ENCODE data around the gene GSPT1.
A peak's percentile ranks its signal among the peaks of the same experiment; 100 is the strongest.
"Not testable (repeated sequence)": the region's sequence is repeated elsewhere in the genome, so short reads cannot be mapped to it uniquely, and the experiment has no call there.

GSPT1 gene

DNA sequence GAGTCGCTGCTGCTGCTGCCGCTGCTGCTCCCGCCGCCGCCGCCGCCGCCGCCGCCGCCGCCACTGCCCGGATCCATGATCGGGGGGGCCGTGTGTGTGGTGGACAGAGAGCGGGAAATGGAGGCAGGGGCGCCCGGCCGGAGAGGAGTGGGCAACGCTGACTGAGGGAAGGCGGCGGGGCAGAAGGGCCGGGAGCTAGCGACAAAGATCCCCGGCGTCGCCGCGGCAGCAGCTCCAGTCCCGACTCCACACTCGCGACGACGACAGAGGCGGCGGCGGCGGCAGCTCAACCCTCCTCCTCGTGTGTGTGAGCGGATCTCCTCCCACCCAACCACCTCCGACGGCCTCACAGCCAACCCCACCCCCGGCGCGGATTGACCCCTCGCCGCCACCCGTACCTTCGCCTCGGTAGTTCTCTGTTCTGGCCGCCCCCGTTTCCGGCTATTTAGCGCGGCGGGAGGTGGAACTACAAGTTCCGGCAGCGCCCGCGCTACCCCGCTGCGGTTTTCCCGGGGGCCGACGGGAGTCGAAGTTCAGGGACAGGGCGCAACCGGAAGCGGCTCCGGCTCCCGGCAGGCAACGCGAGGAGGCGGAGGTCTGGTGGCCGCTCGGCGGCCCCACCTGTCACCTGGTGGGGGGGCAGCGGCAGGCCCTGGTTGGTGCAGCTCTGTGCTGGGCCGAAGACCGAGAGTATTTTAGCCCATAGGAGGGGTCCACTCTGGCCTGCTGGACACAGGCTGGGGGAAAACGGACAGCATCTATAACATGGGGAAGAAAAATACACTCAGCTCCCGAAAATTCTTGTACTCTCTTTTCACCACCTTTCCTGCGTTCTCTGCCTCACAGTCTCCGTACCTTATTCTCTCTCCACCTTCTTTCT lies at the start of gene GSPT1:
Gene GSPT1, minus strand, starts transcription at position 313 of the 880 bp plus-strand sequence. Its CDS starts 236 bp downstream, at position 77.
- peak; percentile 96 for DNase-seq (ENCODE audit: low spot score)

DNA sequence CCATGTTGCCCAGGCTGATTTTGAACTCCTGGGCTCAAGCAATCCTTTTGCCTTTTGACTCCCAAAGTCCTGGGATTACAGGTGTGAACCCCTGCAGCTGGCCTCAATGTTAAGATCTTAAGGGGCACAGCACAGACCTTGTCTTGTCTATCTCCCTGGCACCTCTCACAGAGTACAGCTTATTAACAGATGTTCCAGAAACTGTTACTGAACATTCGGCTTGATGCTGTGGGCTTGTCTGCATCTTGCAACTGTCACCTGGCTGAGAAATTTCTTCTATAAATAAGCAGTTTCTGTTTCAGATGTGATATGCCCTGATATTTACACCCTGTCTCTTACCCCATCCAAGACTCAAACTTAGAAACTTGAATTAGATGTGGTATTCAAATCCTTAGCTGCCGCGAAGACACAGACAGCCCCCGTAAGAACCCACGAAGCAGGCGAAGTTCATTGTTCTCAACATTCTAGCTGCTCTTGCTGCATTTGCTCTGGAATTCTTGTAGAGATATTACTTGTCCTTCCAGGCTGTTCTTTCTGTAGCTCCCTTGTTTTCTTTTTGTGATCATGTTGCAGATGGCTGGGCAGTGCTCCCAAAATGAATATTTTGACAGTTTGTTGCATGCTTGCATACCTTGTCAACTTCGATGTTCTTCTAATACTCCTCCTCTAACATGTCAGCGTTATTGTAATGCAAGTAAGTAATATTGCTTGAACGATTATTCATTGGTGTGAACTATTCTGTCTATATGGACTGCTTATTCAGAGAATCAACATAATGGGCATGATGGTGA lies 49.2 kb upstream of the GSPT1 start, which contains the start of gene TNFRSF17:
Gene TNFRSF17, plus strand, starts transcription at position 450 of the 791 bp plus-strand sequence. Its CDS starts 115 bp downstream, at position 565.
- no peak for DNase-seq (ENCODE audit: low spot score)

DNA sequence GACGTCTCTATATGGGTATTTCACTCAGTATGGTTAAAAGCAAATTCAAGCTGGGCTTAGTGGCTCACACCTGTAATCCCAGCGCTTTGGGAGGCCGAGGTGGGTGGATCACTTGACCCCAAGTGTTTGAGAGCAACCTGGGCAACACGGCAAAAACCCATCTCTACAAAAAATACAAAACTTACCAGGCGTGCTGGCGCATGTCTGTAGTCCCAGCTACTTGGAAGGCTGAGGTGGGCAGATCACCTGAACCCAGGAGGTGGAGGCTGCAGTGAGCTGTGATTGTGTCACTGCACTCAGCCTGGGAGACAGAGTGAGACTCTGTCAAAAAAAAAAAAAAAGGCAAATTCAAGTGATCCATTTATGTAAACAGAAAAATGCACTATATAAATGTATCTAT lies 48.0 kb upstream of the GSPT1 start:
- no peak for DNase-seq (ENCODE audit: low spot score)

DNA sequence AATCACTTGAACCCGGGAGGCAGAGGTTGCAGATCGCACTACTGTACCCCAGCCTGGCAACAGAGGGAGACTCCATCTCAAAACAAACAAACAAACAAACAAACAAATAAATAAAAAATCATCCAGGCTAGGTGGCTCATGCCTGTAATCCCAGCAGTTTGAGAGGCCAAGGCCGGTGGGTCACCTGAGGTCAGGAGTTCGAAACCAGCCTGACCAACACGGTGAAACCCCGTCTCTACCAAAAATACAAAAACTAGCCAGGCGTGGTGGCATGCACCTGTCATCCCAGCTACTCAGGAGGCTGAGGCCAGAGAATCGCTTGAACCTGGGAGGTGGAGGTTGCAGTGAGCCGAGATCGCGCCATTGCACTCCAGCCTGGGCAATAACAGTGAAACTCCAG lies 47.2 kb upstream of the GSPT1 start:
- DNase-seq (ENCODE audit: low spot score): not testable (repeated sequence)

DNA sequence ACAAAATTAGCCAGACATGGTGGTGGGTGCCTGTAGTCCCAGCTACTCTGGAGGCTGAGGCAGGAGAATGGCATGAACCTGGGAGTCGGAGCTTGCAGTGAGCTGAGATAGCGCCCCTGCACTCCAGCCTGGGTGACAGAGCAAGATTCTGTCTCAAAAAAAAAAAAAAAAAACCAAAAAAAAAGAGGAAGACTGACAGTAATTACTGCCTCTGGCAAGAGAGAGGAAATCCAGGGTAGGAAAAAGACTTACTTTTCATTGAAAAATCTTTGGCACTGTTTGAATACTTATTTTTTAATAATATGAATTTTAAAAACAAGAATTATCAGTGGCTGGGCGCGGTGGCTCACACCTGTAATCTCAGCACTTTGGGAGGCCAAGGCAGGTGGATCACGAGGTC lies 46.7 kb upstream of the GSPT1 start:
- DNase-seq (ENCODE audit: low spot score): not testable (repeated sequence)

DNA sequence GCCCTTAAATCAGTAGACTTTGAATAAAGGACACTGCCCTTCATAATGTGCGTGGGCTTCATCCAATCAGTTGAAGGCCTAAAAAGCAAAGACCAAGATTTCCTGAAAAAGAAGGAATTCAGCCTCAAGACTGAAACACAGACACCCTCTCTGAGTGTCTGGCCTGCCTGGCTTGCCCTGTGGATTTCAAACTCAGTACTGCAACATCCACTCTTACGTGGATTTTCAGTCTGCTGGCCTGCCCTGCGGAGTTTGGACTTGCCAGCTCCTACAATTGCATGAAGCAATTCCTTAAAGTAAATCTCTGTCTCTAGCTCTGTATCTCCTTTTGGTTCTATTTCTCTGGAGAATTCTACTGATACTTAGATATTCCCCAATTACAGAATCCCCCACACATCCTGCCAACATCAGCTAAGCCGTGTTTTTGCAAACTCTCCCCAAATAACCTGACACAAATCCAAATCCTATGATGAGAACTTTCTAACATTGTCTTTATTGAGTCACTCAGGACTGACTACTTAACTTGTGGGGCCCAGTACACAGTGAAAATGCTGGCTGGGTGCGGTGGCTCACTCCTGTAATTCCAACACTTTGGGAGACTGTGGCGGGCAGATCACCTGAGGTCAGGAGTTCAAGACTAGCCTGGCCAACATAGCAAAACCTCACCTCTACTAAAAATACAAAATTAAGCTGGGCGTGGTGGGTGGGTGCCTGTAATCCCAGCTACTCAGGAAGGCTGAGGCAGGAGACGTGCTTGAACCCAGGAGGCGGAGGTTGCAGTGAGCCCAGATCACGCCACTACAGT lies 42.0 kb upstream of the GSPT1 start:
- DNase-seq (ENCODE audit: low spot score): no peak

DNA sequence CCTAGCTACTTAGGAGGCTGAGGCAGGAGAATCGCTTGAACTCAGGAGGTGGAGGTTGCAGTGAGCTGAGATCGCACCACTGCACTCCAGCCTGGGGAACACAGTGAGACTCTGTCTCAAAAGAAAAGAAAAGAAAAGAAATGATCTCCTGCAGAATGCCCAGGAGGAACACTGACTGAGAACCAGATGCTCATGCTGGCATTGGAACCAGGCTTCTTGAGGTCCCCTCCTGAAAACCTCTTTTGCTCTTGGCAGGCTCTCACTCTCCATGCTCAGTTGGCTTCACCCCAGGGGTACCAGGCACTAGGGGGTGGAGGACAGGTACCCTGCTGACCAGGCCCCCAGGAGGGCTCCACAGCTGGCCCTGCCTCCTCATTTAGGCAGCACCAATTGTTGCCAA lies 40.8 kb upstream of the GSPT1 start:
- no peak for DNase-seq (ENCODE audit: low spot score)

DNA sequence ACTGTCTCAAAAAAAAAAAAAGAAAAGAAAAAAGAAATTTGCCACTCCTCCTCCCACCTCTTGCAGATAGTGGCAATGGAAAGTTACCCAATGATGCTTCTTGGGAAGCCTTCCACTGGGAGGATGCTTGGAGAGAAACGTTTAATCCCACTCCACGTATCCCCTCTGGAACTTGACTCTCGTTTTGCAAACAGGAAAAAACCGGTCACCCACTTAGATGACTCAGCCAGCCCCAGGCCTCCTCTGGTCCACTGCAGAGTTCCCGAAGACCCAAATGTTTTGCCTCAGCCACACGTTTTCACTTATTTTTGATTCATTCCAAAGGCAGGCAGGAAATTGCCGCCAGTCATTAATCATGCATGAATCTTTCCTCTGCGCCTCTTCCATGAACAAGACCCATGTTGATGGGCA lies 40.0 kb upstream of the GSPT1 start:
- DNase-seq (ENCODE audit: low spot score): no peak

DNA sequence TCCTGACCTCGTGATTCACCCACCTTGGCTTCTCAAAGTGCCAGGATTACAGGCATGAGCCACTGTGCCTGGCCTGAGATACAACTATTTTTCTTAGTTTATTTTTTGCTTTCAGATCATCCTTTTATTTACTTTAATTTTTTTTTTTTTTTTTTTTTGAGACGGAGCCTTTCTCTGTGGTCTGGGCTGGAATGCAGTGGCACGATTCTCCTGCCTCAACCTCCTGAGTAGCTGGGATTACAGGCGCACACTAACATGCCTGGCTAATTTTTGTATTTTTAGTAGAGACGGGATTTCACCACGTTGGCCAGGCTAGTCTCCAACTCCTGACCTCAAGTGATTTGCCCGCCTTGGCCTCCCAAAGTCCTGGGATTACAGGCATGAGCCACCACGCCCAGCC lies 37.8 kb upstream of the GSPT1 start:
- DNase-seq (ENCODE audit: low spot score): not testable (repeated sequence)

DNA sequence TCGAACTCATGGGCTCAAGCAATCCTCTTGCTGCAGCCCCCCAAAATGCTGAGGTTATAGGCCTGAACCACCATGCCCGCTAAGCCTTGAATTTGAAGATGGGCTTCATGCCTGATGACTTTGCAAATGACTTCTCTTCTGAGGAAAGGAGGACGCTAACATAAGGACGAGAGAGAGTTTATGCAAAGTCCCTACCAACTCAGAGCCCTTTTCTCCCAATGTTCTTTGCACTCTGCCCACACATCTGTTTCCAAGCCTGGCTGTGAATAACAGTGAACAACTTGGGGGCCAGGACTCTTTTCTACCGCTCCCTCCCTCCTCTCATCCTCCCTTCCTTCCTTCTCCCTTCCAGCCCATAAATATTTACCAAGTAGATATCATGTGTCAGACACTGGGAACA lies 34.6 kb upstream of the GSPT1 start:
- no peak for DNase-seq (ENCODE audit: low spot score)

DNA sequence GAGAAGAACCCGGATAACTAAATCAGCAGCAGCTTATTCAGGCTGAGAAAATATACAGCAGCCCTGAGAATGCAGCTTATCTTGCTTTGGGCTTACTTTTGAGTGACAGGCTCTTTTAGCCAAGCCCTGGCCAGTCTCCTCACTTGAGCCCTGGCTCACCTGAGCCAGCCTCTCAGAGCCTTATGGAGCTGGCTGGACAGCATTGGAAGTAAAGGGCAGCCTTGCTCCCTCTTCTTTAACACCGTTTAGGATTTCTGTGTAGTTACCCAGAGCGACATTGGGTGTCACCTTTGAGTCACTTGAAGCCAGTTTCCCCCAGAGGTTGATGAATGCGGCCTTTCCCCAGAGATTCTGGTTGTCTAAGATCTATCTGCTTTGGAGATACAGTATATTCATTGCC lies 33.8 kb upstream of the GSPT1 start:
- DNase-seq (ENCODE audit: low spot score): peak; percentile 69

DNA sequence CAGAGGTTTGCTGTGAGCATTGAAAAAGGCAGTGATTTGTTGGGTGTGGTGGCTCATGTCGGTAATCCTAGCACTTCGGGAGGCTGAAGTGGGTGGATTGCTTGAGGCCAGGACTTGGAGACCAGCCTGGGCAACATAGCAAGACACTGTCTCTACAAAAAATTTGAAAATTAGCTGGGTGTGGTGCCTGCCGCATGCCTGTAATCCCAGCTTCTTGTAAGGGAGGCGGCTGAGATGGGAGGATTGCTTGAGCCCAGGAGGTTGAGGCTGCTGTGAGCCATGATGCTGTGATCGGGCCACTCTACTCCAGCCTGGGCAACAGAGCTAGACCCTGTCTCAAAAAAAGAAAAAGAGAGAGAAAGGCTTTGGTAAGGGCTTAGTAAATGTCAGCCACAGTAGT lies 33.1 kb upstream of the GSPT1 start:
- DNase-seq (ENCODE audit: low spot score): no peak

DNA sequence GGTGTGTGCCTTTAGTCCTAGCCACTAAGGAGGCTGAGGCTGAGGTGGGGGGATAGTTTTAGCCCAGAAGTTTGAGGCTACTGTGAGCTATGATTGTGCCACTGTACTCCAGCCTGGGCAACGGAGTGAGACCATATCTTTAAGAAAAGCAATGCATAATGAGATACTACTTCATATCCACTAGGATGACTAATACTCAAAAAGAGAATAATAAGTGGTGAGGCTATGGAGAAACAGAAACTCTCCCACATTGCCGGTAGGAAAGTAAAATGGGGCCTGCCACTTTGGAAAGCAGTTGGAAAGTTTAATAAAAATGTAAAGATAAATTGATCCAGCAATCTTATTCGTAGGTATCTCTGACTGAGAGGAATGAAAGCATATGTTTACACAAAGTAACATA lies 30.7 kb upstream of the GSPT1 start:
- no peak for DNase-seq (ENCODE audit: low spot score)

DNA sequence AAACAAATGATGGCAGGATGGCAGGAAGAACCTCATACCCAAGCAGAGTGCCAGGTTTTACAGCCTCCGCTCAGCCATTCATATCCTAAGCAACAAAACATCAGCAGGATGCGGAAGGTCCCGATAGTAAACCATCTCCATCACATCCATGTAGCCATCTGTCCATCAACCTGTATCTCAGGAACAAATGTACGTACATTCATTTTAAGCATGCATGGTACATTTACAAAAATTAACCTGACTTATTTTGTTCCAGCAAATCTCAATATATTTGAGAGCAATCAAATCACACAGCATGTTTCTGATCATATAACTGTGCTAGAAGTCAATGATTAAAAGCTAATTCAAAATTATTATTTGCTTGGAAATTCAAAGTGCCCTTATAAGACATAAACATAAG lies 26.2 kb upstream of the GSPT1 start, which contains the start of gene NPIPB2:
Gene NPIPB2, minus strand, starts transcription at position 101 of the 400 bp plus-strand sequence. Its CDS starts 0 bp downstream, at position 101.
- DNase-seq (ENCODE audit: low spot score): not testable (repeated sequence)

DNA sequence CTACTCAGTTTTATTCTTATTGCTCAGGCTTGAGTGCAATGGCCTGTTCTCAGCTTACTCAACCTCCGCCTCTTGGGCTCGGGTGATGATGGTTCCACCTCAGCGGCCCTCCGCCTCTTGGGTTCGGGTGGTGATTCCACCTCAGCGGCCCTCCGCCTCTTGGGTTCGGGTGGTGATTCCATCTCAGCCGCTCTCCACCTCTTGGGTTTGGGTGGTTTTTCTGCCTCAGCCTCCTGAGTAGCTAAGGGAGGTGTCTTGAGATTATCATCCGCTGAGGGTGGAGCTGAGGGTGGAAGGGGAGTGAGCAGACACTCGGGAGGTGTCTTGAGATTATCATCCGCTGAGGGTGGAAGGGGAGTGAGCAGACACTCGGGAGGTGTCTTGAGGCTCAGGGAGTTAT lies 11.6 kb upstream of the GSPT1 start:
- DNase-seq (ENCODE audit: low spot score): not testable (repeated sequence)

DNA sequence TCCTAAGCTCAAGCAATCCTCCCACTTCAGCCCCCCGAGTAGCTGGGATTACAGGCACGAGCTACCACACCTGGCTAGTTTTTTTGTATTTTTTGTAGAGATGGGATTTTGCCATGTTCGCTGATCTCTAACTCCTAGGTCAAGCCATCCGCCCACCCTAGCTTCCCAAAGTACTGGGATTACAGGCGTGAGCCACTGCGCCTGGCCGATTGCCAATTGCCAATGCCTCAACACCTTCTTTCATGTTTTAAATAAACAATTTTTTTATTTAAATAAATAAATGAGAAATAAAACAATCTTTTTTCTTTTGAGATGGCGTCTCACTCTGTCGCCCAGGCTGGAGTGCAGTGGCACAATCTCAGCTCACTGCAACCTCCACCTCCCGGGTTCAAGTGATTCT lies 8.3 kb upstream of the GSPT1 start:
- DNase-seq (ENCODE audit: low spot score): not testable (repeated sequence)

DNA sequence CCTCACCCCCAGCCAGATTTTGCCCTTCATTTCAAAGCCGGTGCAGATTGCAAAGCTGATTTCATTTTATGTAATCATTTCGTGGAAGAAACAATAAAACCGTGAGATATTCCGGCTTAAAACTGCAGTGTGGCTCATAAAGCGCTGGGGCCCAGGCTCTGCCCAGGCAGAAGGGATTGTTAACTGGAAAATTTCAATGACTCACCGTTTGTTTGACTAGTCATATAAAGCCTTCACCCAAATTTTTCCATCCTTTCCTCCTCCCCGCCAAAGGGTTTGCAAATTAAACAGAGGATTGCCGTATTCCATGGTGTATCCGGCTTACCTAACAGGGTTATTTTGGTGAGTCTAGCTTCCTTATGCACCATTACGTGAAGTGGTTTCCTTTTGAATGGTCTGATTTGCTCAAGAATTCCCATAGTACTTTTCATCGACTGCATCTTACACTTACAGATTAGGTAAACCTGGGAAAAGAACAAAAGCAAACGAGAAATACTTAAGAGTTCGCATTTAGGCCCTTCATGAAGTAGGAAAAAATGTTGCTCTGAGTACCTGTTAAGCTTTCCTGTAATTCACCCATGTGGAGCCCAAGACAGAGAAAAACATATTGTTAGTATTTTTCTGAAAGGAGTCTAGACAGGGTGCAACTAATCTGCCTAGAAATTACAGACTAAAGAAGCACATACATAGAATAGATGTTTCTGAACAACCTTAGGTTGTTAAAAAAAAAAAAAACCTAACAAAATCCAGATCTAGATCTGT lies 949 bp upstream of the GSPT1 start:
- no peak for DNase-seq (ENCODE audit: low spot score)

DNA sequence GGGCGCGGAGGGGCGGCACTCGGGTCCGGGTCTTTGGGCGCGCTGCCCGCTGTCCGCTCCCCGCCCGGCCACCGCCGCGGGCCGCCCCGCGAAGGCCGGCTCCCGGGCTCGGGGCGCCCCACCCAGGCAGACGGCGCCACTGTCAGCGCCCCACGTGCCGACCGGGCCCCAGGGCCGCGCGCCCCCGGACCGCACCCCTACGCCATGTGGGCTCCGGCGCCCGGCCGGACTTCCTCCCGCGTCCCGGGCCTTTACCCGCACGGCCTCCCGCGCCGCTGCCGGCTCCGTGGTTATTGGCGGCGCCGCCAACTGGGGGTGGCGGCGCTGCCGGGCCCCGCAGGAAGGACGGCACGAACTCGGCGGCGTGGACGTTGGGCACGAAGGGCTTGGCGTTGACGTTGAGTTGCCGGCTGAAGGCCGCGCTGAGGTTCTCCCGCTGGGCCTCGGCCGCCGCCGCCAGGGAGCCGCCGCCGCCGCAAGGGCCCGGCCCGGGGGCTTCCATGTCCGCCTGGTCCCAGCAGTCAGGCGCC lies 577 bp downstream of the GSPT1 start:
- DNase-seq (ENCODE audit: low spot score): peak; percentile 67

DNA sequence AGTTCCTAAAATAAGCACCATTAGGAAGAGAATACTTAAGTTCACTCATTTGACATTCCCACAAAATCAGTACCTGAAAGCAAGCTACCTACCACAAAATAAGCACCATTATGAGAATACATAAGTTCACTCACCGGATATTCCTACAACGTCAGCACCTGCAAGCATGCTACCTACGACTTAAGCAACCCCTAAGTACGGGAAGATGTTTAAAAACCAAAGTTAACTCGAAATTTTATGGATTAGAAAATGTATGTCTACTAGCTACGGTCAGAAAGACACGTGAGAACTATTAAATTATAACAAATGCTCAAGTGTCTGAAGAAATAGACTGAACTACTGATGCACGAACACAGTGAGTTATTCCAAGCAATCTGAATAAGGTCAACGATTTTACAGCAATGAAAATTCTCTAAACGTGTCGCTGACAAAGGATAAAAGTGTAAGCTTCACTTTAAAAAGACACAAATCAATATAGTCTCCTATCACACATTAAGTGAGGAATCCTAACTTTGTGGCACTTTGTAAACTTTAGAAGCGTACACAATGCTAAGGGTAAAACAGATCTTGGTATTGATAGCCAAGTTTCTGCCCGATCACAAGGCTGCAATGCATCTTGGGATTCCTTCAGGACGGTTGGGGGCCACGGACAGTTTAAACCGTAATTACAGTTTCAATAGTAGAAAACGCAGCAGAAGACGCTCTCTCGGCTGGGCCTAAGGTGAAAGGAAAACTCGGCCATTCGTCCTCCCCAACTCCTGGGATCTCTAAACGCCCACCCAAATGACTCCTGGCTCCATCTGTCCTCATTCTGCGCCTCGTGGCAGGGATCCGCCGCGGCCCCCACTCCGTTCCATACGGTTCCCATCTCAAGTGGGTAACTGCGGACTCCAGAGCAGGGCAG lies 1.3 kb downstream of the GSPT1 start:
- no peak for DNase-seq (ENCODE audit: low spot score)
